Tibial artery (tissue), 4 donors: ENCODE results near the gene ATP6V0D1.
"Not testable (repeated sequence)": the region's sequence is repeated elsewhere in the genome, so short reads cannot be mapped to it uniquely, and the experiment has no call there.

ENCODE experiments used
- DNase-seq, 2 donors: peaks; one replicate each; pipeline ENCODE4 v3.0.0-alpha.2; 2019
- H3K27ac ChIP-seq, 2 donors: fragments of 200-600 bp; sonication (generic) in 1 of 2; 1 replicate in 1 of 2; 2 replicates in 1 of 2; pipeline ENCODE4 v1.5.1; 2018 to 2019; ENCODE audit warnings: mild to moderate bottlenecking in 1 of 2
- H3K27me3 ChIP-seq, 2 donors: fragments of 200-600 bp; sonication (generic) in 1 of 2; one replicate each; pipeline versions ENCODE4 v1.5.1 to v1.6.0; 2016 to 2019
- H3K36me3 ChIP-seq, 3 donors: fragments of 200-600 bp; sonication (generic) in 2 of 3; one replicate each; pipeline ENCODE4 v1.5.1; 2016 to 2019; ENCODE audit warnings: mild to moderate bottlenecking in 2 of 3
- H3K4me1 ChIP-seq, 4 donors: fragments of 200-600 bp; sonication (generic) in 2 of 4; 1 replicate in 3 of 4; 2 replicates in 1 of 4; pipeline ENCODE4 v1.5.1; 2016 to 2019
- H3K4me3 ChIP-seq, 2 donors: fragments of 200-600 bp; sonication (generic) in 1 of 2; 1 replicate in 1 of 2; 2 replicates in 1 of 2; pipeline ENCODE4 v1.5.1; 2018 to 2019; ENCODE audit warnings: mild to moderate bottlenecking in 2 of 2
- H3K9me3 ChIP-seq, 3 donors: fragments of 200-600 bp; sonication (generic) in 1 of 3; one replicate each; pipeline ENCODE4 v1.5.1; 2016 to 2019
- intact Hi-C: fragments of 100-400 bp; cut with DNase I; formaldehyde crosslinking; loops from one replicate; pipeline ENCODE4 v1.15.0; 2023; ENCODE audit warnings: low total_unique reads
- TF ChIP-seq, protein P1 (sequence below), 2 experiments: fragments of 200-600 bp in 1 of 2; fragments of 450-650 bp in 1 of 2; IDR thresholded peaks; one replicate each; pipeline ENCODE4 v1.5.1; 2017 to 2019; ENCODE audit warnings: antibody characterized with exemption in 2 of 2, mild to moderate bottlenecking in 1 of 2, moderate library complexity in 1 of 2

Gene ATP6V0D1

DNA sequence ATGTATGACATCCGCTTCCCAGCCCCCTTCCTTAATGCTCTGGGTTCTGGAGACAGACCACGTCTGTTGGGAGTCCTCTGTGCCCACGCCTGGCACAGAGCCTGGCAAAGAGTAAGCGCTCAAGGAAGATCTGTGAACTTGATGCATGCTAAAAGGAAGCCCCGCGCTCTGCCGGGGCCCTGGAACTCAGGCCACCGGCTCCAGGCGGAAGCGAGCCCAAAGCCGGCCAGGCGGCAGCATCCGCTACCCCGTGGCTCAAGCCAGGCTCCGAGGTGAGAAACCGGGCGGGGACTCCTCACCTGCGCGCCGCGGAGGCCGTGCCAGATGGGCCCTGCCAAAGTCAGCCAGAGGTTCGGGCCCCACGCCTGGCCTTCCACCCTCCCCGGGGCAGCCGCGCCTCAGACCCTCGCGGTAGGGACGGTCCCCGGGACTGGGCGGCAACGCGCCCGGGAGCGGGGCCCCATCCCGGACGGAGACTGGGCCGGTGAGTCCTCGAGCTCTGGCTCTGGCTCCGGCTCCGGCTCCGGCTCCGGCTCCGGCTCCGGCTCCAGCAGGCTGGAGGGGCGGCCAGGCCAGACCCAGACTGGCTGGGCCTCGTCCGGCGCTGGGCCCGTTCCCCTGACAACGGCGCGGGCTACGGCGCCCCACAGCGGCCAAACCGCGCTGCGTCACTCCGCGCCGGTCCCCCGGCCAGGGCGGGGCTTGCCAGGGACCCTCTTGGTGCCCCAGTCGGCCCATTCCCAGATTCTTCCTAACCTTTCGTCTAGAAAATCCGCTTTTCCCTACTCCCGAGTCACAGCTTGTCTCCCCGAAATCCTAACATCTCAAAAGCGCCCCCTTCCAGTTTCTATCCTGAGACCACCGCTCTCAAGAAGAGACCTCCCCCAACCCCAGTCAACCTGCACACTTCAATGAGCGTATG is 64.8 kb downstream of the ATP6V0D1 start, which contains the start of gene ZDHHC1:
TSS of gene ZDHHC1 (minus strand) at position 606 of the 922 bp plus-strand sequence. CDS start 8,702 bp downstream, outside the sequence.
- intact Hi-C loops, result no loop called here
- TF ChIP-seq, protein P1, sequence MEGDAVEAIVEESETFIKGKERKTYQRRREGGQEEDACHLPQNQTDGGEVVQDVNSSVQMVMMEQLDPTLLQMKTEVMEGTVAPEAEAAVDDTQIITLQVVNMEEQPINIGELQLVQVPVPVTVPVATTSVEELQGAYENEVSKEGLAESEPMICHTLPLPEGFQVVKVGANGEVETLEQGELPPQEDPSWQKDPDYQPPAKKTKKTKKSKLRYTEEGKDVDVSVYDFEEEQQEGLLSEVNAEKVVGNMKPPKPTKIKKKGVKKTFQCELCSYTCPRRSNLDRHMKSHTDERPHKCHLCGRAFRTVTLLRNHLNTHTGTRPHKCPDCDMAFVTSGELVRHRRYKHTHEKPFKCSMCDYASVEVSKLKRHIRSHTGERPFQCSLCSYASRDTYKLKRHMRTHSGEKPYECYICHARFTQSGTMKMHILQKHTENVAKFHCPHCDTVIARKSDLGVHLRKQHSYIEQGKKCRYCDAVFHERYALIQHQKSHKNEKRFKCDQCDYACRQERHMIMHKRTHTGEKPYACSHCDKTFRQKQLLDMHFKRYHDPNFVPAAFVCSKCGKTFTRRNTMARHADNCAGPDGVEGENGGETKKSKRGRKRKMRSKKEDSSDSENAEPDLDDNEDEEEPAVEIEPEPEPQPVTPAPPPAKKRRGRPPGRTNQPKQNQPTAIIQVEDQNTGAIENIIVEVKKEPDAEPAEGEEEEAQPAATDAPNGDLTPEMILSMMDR (IDR thresholded peaks at IDR 0.05), result peak; percentile 39 to 40
- Histone ChIP-seq H3K36me3 (no peaks in the 10 kb centered on the region), H3K27ac (peak within 1 kb of the TSS; percentile 82), H3K9me3 (no peaks in the 10 kb centered on the region), H3K4me3 (peak within 1 kb of the TSS; percentile 73 to 88), H3K27me3 (no peaks in the 10 kb centered on the region), H3K4me1 (peaks cover 0 to 19% (median 12%) of the 10 kb centered on the region in 4 donors)
- DNase-seq, result peak; percentile 60 to 81

DNA sequence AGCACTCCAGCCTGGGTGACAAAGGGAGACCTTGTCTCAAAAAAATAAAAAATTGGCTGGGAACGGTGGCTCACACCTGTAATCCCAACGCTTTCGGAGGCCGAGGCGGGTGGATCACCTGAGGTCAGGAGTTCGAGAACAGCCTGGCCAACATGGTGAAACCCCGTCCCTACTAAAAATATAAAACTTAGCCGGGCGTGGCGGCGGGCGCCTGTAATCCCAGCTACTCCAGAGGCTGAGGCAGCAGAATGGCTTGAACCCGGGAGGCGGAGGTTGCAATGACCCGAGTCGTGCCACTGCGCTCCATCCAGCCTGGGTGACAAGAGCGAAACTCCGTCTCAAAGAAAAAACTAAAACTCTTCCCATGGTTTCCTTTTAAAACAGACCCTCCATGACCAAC is 65.5 kb downstream of the ATP6V0D1 start:
- H3K27me3 ChIP-seq, intact Hi-C loops, H3K9me3 ChIP-seq, H3K36me3 ChIP-seq, DNase-seq: not testable (repeated sequence)
- Histone ChIP-seq H3K4me1 (peaks cover 0 to 19% (median 12%) of the 10 kb centered on the region in 4 donors), H3K4me3 (peak overlapping the region; percentile 73 to 88), H3K27ac (peak overlapping the region; percentile 82)

DNA sequence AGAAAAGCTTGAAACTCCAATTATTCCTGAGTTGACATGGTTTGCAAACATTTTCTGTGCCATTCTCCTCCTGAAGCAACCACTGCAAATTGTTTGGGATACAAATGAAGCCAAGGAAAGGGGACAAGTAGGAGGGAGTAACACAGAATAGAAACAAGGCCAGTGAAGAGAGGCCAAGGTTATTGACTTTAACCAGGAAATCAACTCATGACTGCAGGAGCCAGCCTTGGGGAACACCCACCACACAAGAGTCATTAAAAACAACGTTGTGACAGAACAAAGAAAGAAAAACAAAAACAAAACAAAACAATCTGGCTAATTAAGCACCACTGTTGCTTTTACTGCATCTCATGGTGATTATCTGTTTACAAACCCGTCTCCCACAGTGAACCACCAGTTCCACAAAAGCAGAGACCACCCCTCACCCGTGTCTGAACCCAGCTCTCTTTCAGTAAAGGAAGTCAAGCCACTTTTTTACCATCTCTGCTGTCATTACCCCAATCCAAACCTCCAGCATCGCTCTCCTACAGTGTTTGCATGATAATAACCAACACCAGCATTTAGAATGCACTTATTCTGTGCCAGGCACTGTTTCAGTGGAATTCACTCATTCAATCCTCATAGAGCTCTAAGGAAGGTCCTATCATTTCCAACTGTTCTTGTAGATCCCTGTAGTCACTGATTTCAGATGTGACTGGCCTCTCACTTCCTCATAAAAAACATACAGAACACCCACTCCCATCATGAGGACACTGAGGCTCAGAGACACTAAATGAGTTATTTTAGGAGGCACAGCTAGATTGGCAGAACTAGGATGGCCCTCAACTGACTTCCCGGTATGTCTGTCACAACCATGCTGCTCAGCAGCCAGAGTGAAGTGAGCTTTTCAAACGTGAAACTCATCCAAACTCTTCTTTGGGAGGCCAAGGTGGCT is 66.7 kb downstream of the ATP6V0D1 start:
- TF ChIP-seq, protein P1 (IDR thresholded peaks at IDR 0.05), result no peak
- peaks cover 0 to 19% (median 12%) of the 10 kb centered on the region in 4 donors for H3K4me1 ChIP-seq
- no peaks in the 10 kb centered on the region for H3K36me3 ChIP-seq
- intact Hi-C loops, result no loop called here
- DNase-seq, result no peak
- H3K9me3 ChIP-seq, result no peaks in the 10 kb centered on the region
- no peaks in the 10 kb centered on the region for H3K27me3 ChIP-seq
- no peak overlapping the region for H3K27ac ChIP-seq
- no peak overlapping the region for H3K4me3 ChIP-seq

DNA sequence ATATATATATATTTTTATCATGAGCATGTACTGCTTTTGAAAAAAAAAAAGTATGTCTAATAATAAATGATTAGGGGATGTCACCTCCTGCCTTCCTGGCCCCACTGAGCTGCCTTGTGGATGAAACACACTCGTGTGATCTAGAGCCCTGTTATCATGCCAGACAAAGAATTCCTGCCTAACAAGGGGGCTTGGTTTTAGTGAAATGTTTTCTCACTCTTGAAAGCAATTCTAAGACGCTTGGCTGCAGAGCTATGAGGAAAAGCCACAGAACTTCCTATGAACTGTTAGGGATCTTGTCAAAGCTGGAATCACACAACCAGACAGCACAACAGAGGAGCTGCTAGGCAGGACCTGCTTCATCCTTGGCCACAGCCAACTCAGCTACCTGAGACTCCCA is 68.7 kb downstream of the ATP6V0D1 start:
- H3K9me3 ChIP-seq, result no peaks in the 10 kb centered on the region
- no peak for DNase-seq
- TF ChIP-seq, protein P1 (IDR thresholded peaks at IDR 0.05), result no peak
- no peak overlapping the region for H3K27ac ChIP-seq
- intact Hi-C loops, result no loop called here
- no peaks in the 10 kb centered on the region for H3K36me3 ChIP-seq
- no peaks in the 10 kb centered on the region for H3K27me3 ChIP-seq
- H3K4me1 ChIP-seq, result peaks cover 0 to 19% (median 12%) of the 10 kb centered on the region in 4 donors
- H3K4me3 ChIP-seq, result no peak overlapping the region

DNA sequence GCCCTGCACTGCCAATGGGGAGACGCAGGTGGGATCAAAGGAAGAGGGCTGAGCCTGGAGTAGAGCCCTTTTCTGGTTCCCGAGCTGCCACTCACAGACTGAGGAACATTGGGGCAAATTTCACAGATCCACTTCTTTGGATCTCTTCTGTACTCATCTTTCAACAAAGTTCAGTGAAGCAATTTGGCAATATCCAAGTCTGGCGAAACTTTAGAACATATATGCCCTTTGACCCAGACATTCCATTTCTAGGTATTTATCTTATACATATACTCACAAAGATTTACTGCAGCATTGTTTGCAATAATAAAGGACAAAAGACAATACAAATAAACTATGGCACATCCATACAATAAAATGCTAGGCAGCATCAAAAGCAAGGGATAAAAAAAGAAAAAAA is 69.6 kb downstream of the ATP6V0D1 start:
- Histone ChIP-seq H3K4me1 (peaks cover 0 to 23% (median 13%) of the 10 kb centered on the region in 4 donors), H3K27ac (no peak overlapping the region), H3K27me3 (no peaks in the 10 kb centered on the region), H3K36me3 (no peaks in the 10 kb centered on the region), H3K9me3 (no peaks in the 10 kb centered on the region), H3K4me3 (no peak overlapping the region)
- TF ChIP-seq, protein P1 (IDR thresholded peaks at IDR 0.05), result no peak
- intact Hi-C loops, result no loop called here
- DNase-seq, result no peak
